Caco-2 (cell line): ENCODE results near the gene TANGO2. TPM values are rescaled to one million over a fixed set of nuclear protein-coding genes. Genes with fewer than 3 reads are reported as not detected.

Experiments used
- BruUV-seq: library from RNA; stranded (reverse); fragments of 400-500 nt; replicated peaks from 2 replicates; lab custom pipeline; 2021; lab: Mats Ljungman, UMichigan
- CTCF ChIA-PET: fragments of 300-600 bp; sonication (Branson Sonifier 250); formaldehyde crosslinking; loops from one replicate; lab custom pipeline; 2022; ENCODE audit warnings: antibody characterized with exemption; lab: Charles Lee
- POLR2A ChIA-PET: fragments of 300-600 bp; sonication (Branson Sonifier 250); formaldehyde crosslinking; loops from one replicate; lab custom pipeline; 2022; ENCODE audit warnings: antibody characterized with exemption; lab: Charles Lee
- DNase-seq, 2 experiments: peaks; one replicate each; pipeline versions ENCODE4 v3.0.0 to v3.0.0-alpha.2; 2020 to 2022
- H3K27me3 ChIP-seq: replicated peaks from 2 replicates; pipeline ENCODE4 v1.6.0; 2011; ENCODE audit warnings: low read length; ENCODE audit not compliant: control insufficient read depth, insufficient read depth
- H3K36me3 ChIP-seq: 2 replicates; pipeline ENCODE4 v1.5.1; 2011; ENCODE audit warnings: low read length; ENCODE audit not compliant: control insufficient read depth, insufficient read depth
- H3K4me1 ChIP-seq: fragments of 250-450 bp; sonication (Bioruptor Pico); 2 replicates; pipeline ENCODE4 v1.5.1; 2020; ENCODE audit warnings: mild to moderate bottlenecking
- H3K4me3 ChIP-seq: 2 replicates; pipeline ENCODE4 v1.5.1; 2011; ENCODE audit warnings: low read depth, mild to moderate bottlenecking, control low read depth, low read length
- H3K9me3 ChIP-seq: fragments of 250-450 bp; sonication (Bioruptor Pico); 2 replicates; pipeline ENCODE4 v1.5.1; 2020; ENCODE audit warnings: mild to moderate bottlenecking, moderate library complexity
- H3K27ac Mint-ChIP-seq: one replicate; pipeline ENCODE4 v1.8.0; 2022; ENCODE audit warnings: mixed read lengths; ENCODE audit not compliant: unreplicated experiment
- H3K27me3 Mint-ChIP-seq: one replicate; pipeline ENCODE4 v1.8.0; 2022; ENCODE audit warnings: mixed read lengths; ENCODE audit not compliant: insufficient read depth, unreplicated experiment
- H3K36me3 Mint-ChIP-seq: one replicate; pipeline ENCODE4 v1.8.0; 2022; ENCODE audit warnings: mild to moderate bottlenecking, mixed read lengths; ENCODE audit not compliant: insufficient read depth, unreplicated experiment
- H3K4me1 Mint-ChIP-seq: one replicate; pipeline ENCODE4 v1.8.0; 2022; ENCODE audit warnings: low read depth, mixed read lengths; ENCODE audit not compliant: unreplicated experiment
- H3K4me3 Mint-ChIP-seq: one replicate; pipeline ENCODE4 v1.8.0; 2022; ENCODE audit warnings: mild to moderate bottlenecking, moderate library complexity, mixed read lengths; ENCODE audit not compliant: unreplicated experiment
- H3K9me3 Mint-ChIP-seq: one replicate; pipeline ENCODE4 v1.8.0; 2022; ENCODE audit warnings: mixed read lengths; ENCODE audit not compliant: unreplicated experiment
- intact Hi-C: fragments of 100-400 bp; cut with micrococcal nuclease; formaldehyde crosslinking; loops from one replicate; pipeline ENCODE4 v1.10.0; 2022; ENCODE audit not compliant: unreplicated experiment
- total RNA-seq: library from RNA; stranded (reverse); gene quantifications from 2 replicates; pipeline ENCODE4 v1.2.3, GENCODE V29; 2022
- TF ChIP-seq, protein P1 (sequence below), 2 experiments: fragments of 200-600 bp in 1 of 2; IDR thresholded peaks; 1 replicate in 1 of 2; 2 replicates in 1 of 2; pipeline versions ENCODE4 v1.5.1 to v1.8.0; 2011 to 2022; ENCODE audit warnings: antibody characterized with exemption in 1 of 2, control low read depth in 1 of 2, inconsistent platforms in 1 of 2, low read depth in 1 of 2, low read length in 1 of 2, mild to moderate bottlenecking in 1 of 2, moderate library complexity in 1 of 2; ENCODE audit not compliant: insufficient read depth in 1 of 2, severe bottlenecking in 1 of 2, unreplicated experiment in 1 of 2

Gene TANGO2
- total RNA-seq, 1 experiment from 2014 or later = 26.6 TPM

GRCh38 chr22:20021196-20022181 is 579 bp downstream of the TANGO2 start:
- no peaks in the 10 kb centered on the region for H3K9me3 Mint-ChIP-seq
- H3K27ac Mint-ChIP-seq = peak overlapping the region; percentile 77
- TF ChIP-seq, protein P1, sequence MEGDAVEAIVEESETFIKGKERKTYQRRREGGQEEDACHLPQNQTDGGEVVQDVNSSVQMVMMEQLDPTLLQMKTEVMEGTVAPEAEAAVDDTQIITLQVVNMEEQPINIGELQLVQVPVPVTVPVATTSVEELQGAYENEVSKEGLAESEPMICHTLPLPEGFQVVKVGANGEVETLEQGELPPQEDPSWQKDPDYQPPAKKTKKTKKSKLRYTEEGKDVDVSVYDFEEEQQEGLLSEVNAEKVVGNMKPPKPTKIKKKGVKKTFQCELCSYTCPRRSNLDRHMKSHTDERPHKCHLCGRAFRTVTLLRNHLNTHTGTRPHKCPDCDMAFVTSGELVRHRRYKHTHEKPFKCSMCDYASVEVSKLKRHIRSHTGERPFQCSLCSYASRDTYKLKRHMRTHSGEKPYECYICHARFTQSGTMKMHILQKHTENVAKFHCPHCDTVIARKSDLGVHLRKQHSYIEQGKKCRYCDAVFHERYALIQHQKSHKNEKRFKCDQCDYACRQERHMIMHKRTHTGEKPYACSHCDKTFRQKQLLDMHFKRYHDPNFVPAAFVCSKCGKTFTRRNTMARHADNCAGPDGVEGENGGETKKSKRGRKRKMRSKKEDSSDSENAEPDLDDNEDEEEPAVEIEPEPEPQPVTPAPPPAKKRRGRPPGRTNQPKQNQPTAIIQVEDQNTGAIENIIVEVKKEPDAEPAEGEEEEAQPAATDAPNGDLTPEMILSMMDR (IDR thresholded peaks at IDR 0.05; ENCODE audit: insufficient read depth in 1 of 2, low read depth in 1 of 2, low read length in 1 of 2, severe bottlenecking in 1 of 2, unreplicated experiment in 1 of 2) = peak in 1 of 2 experiments; percentile 2
- H3K4me1 Mint-ChIP-seq = no peaks in the 10 kb centered on the region
- intact Hi-C loops = loop anchor here (2.0 kb wide), 1 partner anchor 59 kb away; no protein-coding TSS in a partner anchor
- H3K36me3 Mint-ChIP-seq = peaks cover 12% of the 10 kb centered on the region
- CTCF ChIA-PET = interaction anchor here (1.6 kb wide), 1 partner anchor 68 kb away, joined by 4 read pairs; no protein-coding TSS in a partner anchor
- H3K27me3 Mint-ChIP-seq = no peaks in the 10 kb centered on the region
- H3K4me1 ChIP-seq = peaks cover 12% of the 10 kb centered on the region
- no peaks in the 10 kb centered on the region for H3K9me3 ChIP-seq
- DNase-seq = peak in 1 of 2 experiments; percentile 41
- H3K4me3 Mint-ChIP-seq = peak overlapping the region; percentile 83
- peak overlapping the region; percentile 88 for H3K4me3 ChIP-seq
- POLR2A ChIA-PET = interaction anchor here (1.1 to 1.6 kb wide), 3 partner anchors 35 to 96 kb away, joined by 3 to 4 read pairs (median 4); partner anchors contain the start of genes DGCR8 and TRMT2A
- no peaks in the 10 kb centered on the region; the same call in 1 of the 2 replicates for H3K27me3 ChIP-seq
- BruUV-seq = TSS peak; percentile 42
- no peaks in the 10 kb centered on the region; the same call in 1 of the 2 replicates for H3K36me3 ChIP-seq

GRCh38 chr22:20022231-20022977 is 1.5 kb downstream of the TANGO2 start:
- peaks cover 9% of the 10 kb centered on the region for H3K4me1 ChIP-seq
- H3K9me3 Mint-ChIP-seq = no peaks in the 10 kb centered on the region
- no peaks in the 10 kb centered on the region; the same call in 1 of the 2 replicates for H3K36me3 ChIP-seq
- H3K27me3 ChIP-seq = no peaks in the 10 kb centered on the region; the same call in 1 of the 2 replicates
- TF ChIP-seq, protein P1 (IDR thresholded peaks at IDR 0.05; ENCODE audit: insufficient read depth in 1 of 2, low read depth in 1 of 2, low read length in 1 of 2, severe bottlenecking in 1 of 2, unreplicated experiment in 1 of 2) = no peak
- H3K36me3 Mint-ChIP-seq = peaks cover 12% of the 10 kb centered on the region
- peak overlapping the region; percentile 77 for H3K27ac Mint-ChIP-seq
- no peaks in the 10 kb centered on the region for H3K9me3 ChIP-seq
- H3K4me1 Mint-ChIP-seq = no peaks in the 10 kb centered on the region
- CTCF ChIA-PET = no interaction called here
- H3K27me3 Mint-ChIP-seq = no peaks in the 10 kb centered on the region
- POLR2A ChIA-PET = interaction anchor here (1.1 kb wide), 1 partner anchor 35 kb away, joined by 3 read pairs; no protein-coding TSS in a partner anchor
- peak overlapping the region; percentile 83 for H3K4me3 Mint-ChIP-seq
- no peak overlapping the region for H3K4me3 ChIP-seq
- no peak for DNase-seq
- intact Hi-C loops = no loop called here
- no TSS peak for BruUV-seq
